T-cell (primary cell): ENCODE measurements around the gene UQCR11. TPM values are rescaled to one million over a fixed set of nuclear protein-coding genes. Genes with fewer than 3 reads are reported as not detected.

ENCODE experiments used
- ATAC-seq, 4 experiments: fragments of 200-7000 bp in 3 of 4; fragments of 150-1000 bp in 1 of 4; cut with Tn5 transposase; replicated peaks in 1 of 4; 1 replicate in 3 of 4; 2 replicates in 1 of 4; pipeline ENCODE4 v1.10.0; 2021; ENCODE audit warnings: moderate library complexity in 3 of 4, mild to moderate bottlenecking in 2 of 4, moderate number of reproducible peaks in 1 of 4
- CTCF ChIA-PET, 2 donors: fragments of 300-600 bp; sonication (Branson Sonifier 250); formaldehyde crosslinking; loops; one replicate each; lab custom pipeline; 2022; ENCODE audit warnings: antibody characterized with exemption in 2 of 2; lab: Charles Lee
- POLR2A ChIA-PET, 2 donors: fragments of 300-600 bp; sonication (Branson Sonifier 250); formaldehyde crosslinking; loops; one replicate each; lab custom pipeline; 2022; ENCODE audit warnings: antibody characterized with exemption in 2 of 2; lab: Charles Lee
- DNase-seq, 35 experiments: peaks; one replicate each; pipeline versions ENCODE4 v3.0.0 to v3.0.0-alpha.2; 2013 to 2023
- H3K27ac ChIP-seq: one replicate; pipeline ENCODE4 v1.5.1; 2013; ENCODE audit warnings: low read length
- H3K27me3 ChIP-seq, 2 experiments: replicated peaks in 1 of 2; 1 replicate in 1 of 2; 2 replicates in 1 of 2; pipeline versions ENCODE4 v1.6.1 to v1.7.0; 2013; ENCODE audit warnings: low read length in 1 of 2, mixed read lengths in 1 of 2; ENCODE audit not compliant: control insufficient read depth in 2 of 2, insufficient read depth in 2 of 2; ENCODE audit errors: extremely low read depth in 1 of 2
- H3K36me3 ChIP-seq, 2 donors: 1 replicate in 1 of 2; 2 replicates in 1 of 2; pipeline versions ENCODE4 v1.6.1 to v1.7.0; 2013; ENCODE audit warnings: low read length in 1 of 2; ENCODE audit not compliant: control insufficient read depth in 2 of 2, insufficient read depth in 1 of 2; ENCODE audit errors: extremely low read depth in 1 of 2
- H3K4me1 ChIP-seq, 2 experiments: 1 replicate in 1 of 2; 2 replicates in 1 of 2; pipeline versions ENCODE4 v1.6.1 to v1.7.0; 2013; ENCODE audit warnings: low read length in 2 of 2, mixed read lengths in 1 of 2; ENCODE audit not compliant: insufficient read depth in 2 of 2, control insufficient read depth in 1 of 2; ENCODE audit errors: extremely low read depth in 1 of 2
- H3K4me3 ChIP-seq, 2 donors: 1 replicate in 1 of 2; 2 replicates in 1 of 2; pipeline versions ENCODE4 v1.5.1 to v1.7.0; 2013; ENCODE audit warnings: mild to moderate bottlenecking in 2 of 2, low read length in 1 of 2, moderate library complexity in 1 of 2; ENCODE audit not compliant: control insufficient read depth in 1 of 2; ENCODE audit errors: extremely low read depth in 1 of 2
- H3K9me3 ChIP-seq: 2 replicates; pipeline ENCODE4 v1.7.0; 2013
- H3K27ac Mint-ChIP-seq, 2 donors: one replicate each; pipeline ENCODE4 v1.8.0; 2020 to 2021; ENCODE audit warnings: mild to moderate bottlenecking in 2 of 2, mixed read lengths in 2 of 2
- H3K27me3 Mint-ChIP-seq, 2 donors: one replicate each; pipeline ENCODE4 v1.8.0; 2021 to 2022; ENCODE audit warnings: mixed read lengths in 2 of 2
- H3K36me3 Mint-ChIP-seq: one replicate; pipeline ENCODE4 v1.8.0; 2021; ENCODE audit warnings: mixed read lengths
- H3K4me1 Mint-ChIP-seq, 3 donors: one replicate each; pipeline ENCODE4 v1.8.0; 2020 to 2022; ENCODE audit warnings: mixed read lengths in 3 of 3, mild to moderate bottlenecking in 1 of 3
- H3K4me3 Mint-ChIP-seq, 3 donors: one replicate each; pipeline ENCODE4 v1.8.0; 2020 to 2022; ENCODE audit warnings: mild to moderate bottlenecking in 3 of 3, mixed read lengths in 3 of 3, moderate library complexity in 3 of 3
- H3K9me3 Mint-ChIP-seq, 3 donors: one replicate each; pipeline ENCODE4 v1.8.0; 2020 to 2022; ENCODE audit warnings: mixed read lengths in 3 of 3
- WGBS: methylation state at CpG from one replicate; pipeline ENCODE4 v1.1.5; 2013; ENCODE audit warnings: missing lambda C conversion rate; ENCODE audit not compliant: insufficient coverage; 5-methylcytosine and 5-hydroxymethylcytosine counted together
- total RNA-seq, 35 experiments: library from RNA in 6 of 35; stranded (reverse) in 6 of 35; fragments of 120-200 nt in 1 of 35; gene quantifications; one replicate each; pipeline versions ENCODE4 v1.2.1 to v1.2.4 and lab custom pipeline; 2013 to 2026

The UQCR11 gene
- total RNA-seq, 5 donors from 2014 or later (not counting 1 experiment from before 2014, with no cell fraction given): 127 to 168 (median 148) TPM

DNA sequence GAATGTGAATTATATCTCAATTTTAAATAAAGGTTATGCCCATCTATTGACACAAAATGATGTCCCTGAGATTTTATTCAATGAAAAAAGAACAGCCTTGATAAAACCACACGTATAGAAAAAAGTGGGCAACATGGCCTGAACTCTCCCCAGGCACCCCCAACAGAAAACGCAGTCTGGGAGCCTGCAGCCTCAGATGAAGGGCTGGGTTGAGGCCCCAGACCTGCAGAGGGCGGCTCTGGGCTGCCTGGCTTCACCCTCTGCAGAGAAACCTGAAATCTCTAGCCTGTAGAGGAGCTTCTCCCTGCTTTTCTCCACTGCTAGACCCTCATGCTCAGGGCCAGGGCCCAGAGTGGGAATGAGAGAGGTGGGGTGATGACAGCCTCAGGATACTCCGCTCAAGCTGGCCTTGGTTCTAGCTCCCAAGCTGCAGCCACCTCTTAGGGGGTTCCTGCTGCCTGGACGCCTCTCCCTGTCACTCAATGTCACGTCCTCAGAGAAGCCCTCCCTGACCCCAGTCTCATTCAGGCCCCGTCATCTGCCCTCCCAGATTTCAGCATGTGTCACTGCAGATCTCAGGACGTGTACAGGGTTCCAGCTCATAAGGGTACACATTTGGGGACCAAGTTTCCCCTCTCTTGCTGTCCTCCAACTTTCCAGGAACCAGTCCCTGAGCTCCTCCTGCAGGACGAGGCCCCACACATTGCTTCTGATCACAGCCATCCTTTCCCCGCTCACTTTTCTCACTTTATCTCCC lies 14.4 kb downstream of the UQCR11 start:
- Histone ChIP-seq H3K27me3 (no peaks in the 10 kb centered on the region), H3K4me1 (peaks cover 6 to 30% of the 10 kb centered on the region in 2 experiments), H3K27ac (no peak overlapping the region), H3K9me3 (no peaks in the 10 kb centered on the region), H3K4me3 (peak overlapping the region; percentile 79 to 82), H3K36me3 (peaks cover 0 to 3% of the 10 kb centered on the region in 2 donors)
- DNase-seq: peak in 8 of 35 experiments; percentile 8 to 51 (median 30)
- WGBS: 13% methylated on average over 9 of the region's 10 CpGs
- ChIA-PET CTCF (interaction anchor here (0.5 to 1.6 kb wide), 5 partner anchors 82 to 1360 kb away, joined by 3 to 8 read pairs (median 3); no protein-coding TSS in a partner anchor), POLR2A (no interaction called here)
- no peaks in the 10 kb centered on the region for H3K9me3 Mint-ChIP-seq
- ATAC-seq: peak in 1 of 4 experiments; percentile 17
- H3K4me1 Mint-ChIP-seq: peaks cover 18 to 26% (median 23%) of the 10 kb centered on the region in 3 donors
- H3K36me3 Mint-ChIP-seq: peaks cover 1% of the 10 kb centered on the region
- H3K27me3 Mint-ChIP-seq: no peaks in the 10 kb centered on the region
- peak overlapping the region; percentile 81 to 87 (median 81) for H3K4me3 Mint-ChIP-seq
- peak overlapping the region; percentile 86 to 92 for H3K27ac Mint-ChIP-seq

DNA sequence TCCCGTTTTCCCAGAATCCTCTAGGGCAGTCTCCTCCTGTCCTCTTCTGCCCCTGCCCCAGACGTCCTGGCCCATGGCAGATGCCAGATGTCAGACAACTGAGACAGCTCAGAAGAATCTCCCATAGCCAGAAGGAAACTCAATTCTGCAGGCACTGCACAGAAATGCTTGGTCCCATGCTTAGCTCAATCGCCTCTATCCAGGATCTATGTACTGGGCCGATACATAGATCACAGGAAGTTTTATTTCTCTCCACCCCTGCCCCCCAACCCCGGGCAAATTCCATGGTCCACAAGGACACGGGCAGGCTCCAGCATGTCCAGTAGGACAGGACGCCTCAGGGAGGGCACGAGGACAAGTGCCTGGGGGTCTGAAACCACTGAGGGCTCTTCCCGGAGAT lies 17.4 kb downstream of the UQCR11 start:
- DNase-seq (no peak), ATAC-seq (no peak)
- H3K4me1 ChIP-seq: peaks cover 6 to 28% of the 10 kb centered on the region in 2 experiments
- H3K36me3 ChIP-seq: peaks cover 3 to 8% of the 10 kb centered on the region in 2 donors
- H3K27ac ChIP-seq: no peak overlapping the region
- no peaks in the 10 kb centered on the region for H3K9me3 Mint-ChIP-seq
- H3K27me3 Mint-ChIP-seq: no peaks in the 10 kb centered on the region
- no peaks in the 10 kb centered on the region for H3K36me3 Mint-ChIP-seq
- no peaks in the 10 kb centered on the region for H3K9me3 ChIP-seq
- H3K4me3 Mint-ChIP-seq: no peak overlapping the region
- no peaks in the 10 kb centered on the region for H3K27me3 ChIP-seq
- no peak overlapping the region for H3K27ac Mint-ChIP-seq
- POLR2A ChIA-PET: no interaction called here
- peaks cover 14 to 27% (median 25%) of the 10 kb centered on the region in 3 donors for H3K4me1 Mint-ChIP-seq
- no peak overlapping the region for H3K4me3 ChIP-seq
- CTCF ChIA-PET: interaction anchor here in 1 of 2 donors (0.7 to 1.1 kb wide), 2 partner anchors 27 to 605 kb away, joined by 4 to 7 read pairs; no protein-coding TSS in a partner anchor
- 91% methylated on average over 6 of the region's 9 CpGs for WGBS

DNA sequence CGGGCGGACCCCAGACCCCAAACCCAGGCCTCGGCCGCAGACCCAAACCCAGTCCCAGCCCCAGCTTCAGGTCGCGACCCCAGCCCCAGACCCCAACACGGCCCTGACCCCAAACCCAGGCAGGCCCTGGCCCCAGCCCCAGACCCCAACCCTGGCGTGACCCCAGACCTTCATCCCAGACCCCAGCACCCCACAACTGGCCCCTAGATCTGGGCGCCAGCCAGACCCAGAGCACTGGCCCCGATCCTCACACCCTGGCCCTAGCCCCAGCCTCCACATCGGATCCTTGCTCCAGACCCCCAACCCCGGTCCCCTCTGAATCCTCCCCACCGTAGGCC lies 20.1 kb downstream of the UQCR11 start:
- H3K4me1 ChIP-seq: peaks cover 0 to 9% of the 10 kb centered on the region in 2 experiments
- Mint-ChIP-seq H3K4me1 (peaks cover 0 to 13% (median 10%) of the 10 kb centered on the region in 3 donors), H3K9me3 (no peaks in the 10 kb centered on the region), H3K27me3 (no peaks in the 10 kb centered on the region), H3K27ac (no peak overlapping the region), H3K36me3 (peaks cover 8% of the 10 kb centered on the region), H3K4me3 (no peak overlapping the region)
- WGBS: 98% methylated on average over 10 of the region's 13 CpGs
- DNase-seq (no peak), ATAC-seq (no peak)
- no peak overlapping the region for H3K27ac ChIP-seq
- peaks cover 3 to 31% of the 10 kb centered on the region in 2 donors for H3K36me3 ChIP-seq
- CTCF ChIA-PET: no interaction called here
- H3K27me3 ChIP-seq: no peaks in the 10 kb centered on the region
- POLR2A ChIA-PET: no interaction called here
- H3K9me3 ChIP-seq: no peaks in the 10 kb centered on the region
- H3K4me3 ChIP-seq: no peak overlapping the region

DNA sequence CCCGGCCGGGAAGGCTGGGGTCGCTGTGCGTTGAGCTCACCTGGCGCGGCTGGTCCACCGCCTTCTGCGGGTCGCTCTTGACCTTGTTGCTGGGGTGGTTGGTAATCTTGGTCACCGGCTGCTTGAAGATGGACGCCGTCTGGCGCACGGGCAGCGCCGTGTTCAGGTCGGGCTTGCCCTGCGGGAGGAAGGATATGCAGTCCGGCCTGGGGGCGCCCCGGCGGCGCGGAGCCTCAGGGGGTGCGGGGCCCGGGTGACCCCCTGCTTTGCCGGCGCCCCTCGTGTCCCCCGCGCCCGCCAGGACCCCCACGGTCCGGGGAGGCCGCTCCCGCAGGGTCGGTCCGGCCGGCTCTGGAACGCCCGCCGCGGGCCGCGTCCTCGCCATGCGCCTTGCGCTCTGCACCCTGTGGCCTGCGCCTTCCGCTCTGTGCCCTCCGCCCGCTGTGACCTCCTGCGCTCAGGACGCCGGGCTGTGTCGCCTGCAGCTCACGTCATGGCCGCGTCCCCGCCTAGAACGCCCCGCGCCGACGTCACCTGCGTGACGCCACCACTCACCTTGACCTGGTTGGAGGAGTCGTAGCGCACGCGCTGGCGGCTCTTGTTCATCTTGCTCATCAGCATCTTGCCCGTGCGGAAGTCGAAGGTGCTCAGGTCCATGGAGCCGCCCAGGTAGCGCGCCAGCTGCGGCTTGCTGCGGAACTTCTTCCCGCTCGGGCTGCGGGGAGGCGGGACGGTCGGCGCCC lies 20.6 kb downstream of the UQCR11 start:
- Histone ChIP-seq H3K4me1 (peaks cover 0 to 7% of the 10 kb centered on the region in 2 experiments), H3K4me3 (no peak overlapping the region), H3K27ac (no peak overlapping the region), H3K9me3 (no peaks in the 10 kb centered on the region), H3K36me3 (peaks cover 3 to 34% of the 10 kb centered on the region in 2 donors), H3K27me3 (no peaks in the 10 kb centered on the region)
- Mint-ChIP-seq H3K9me3 (no peaks in the 10 kb centered on the region), H3K36me3 (peaks cover 11% of the 10 kb centered on the region), H3K27ac (no peak overlapping the region), H3K27me3 (no peaks in the 10 kb centered on the region), H3K4me3 (no peak overlapping the region), H3K4me1 (peaks cover under 1 to 13% (median 8%) of the 10 kb centered on the region in 3 donors)
- ChIA-PET POLR2A (no interaction called here), CTCF (no interaction called here)
- DNase-seq (no peak), ATAC-seq (no peak)
- WGBS: 98% methylated on average over 84 of the region's 87 CpGs

DNA sequence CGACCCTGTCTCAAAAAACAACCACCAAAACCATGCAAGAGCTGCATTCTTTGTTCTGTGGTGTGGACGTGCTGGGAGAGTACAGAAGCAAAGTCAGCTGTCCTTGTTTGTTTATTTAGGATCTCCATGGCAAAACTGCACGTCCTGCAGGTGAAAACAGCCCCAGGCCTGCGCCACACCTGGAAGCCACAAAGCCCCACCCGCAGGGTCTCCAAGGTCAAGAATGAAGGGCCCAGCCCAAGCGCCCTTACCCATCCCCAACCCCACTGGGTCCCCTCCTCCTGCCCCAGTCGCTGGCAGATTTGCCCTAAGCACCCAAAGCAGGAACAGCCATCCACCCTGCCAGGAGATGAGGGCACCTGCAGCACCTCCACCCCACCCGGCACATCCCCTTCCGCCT lies 23.1 kb downstream of the UQCR11 start:
- no peak for DNase-seq

DNA sequence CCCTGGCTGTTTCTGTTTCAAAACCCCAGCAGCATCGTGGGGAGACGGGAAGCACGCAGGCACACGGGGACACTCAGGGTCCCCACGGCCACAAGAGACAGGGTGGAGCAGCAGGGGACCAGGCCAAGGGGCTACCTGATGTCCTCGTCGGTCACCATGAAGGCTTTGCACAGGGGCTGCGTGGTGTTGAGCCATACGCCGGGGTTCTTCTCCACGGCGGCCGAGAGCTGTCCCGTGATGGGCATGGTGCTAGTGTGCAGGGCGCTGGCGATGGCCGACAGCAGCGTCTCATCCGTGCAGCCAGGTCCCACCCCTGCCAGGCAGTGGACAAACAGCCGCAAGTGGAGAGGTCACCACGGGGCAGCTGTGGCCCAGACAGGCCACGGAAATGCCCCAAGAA lies 24.3 kb downstream of the UQCR11 start:
- Histone ChIP-seq H3K4me3 (no peak overlapping the region), H3K36me3 (peaks cover 22 to 52% of the 10 kb centered on the region in 2 donors), H3K27ac (no peak overlapping the region), H3K9me3 (no peaks in the 10 kb centered on the region), H3K27me3 (no peaks in the 10 kb centered on the region), H3K4me1 (peaks cover 0 to 7% of the 10 kb centered on the region in 2 experiments)
- ATAC-seq: no peak
- H3K4me1 Mint-ChIP-seq: peaks cover 5 to 9% (median 5%) of the 10 kb centered on the region in 3 donors
- 96% methylated on average over 19 of the region's 22 CpGs for WGBS
- no peak overlapping the region for H3K27ac Mint-ChIP-seq
- peaks cover 11% of the 10 kb centered on the region for H3K36me3 Mint-ChIP-seq
- no peaks in the 10 kb centered on the region for H3K9me3 Mint-ChIP-seq
- ChIA-PET CTCF (no interaction called here), POLR2A (no interaction called here)
- no peak for DNase-seq
- no peaks in the 10 kb centered on the region for H3K27me3 Mint-ChIP-seq
- no peak overlapping the region for H3K4me3 Mint-ChIP-seq

More for the DNA sequence above, 23.1 kb downstream of the UQCR11 start:
- Histone ChIP-seq H3K36me3 (peaks cover 16 to 46% of the 10 kb centered on the region in 2 donors), H3K9me3 (no peaks in the 10 kb centered on the region), H3K4me3 (no peak overlapping the region), H3K4me1 (peaks cover 0 to 7% of the 10 kb centered on the region in 2 experiments), H3K27me3 (no peaks in the 10 kb centered on the region), H3K27ac (no peak overlapping the region)
- POLR2A ChIA-PET: interaction anchor here in 1 of 2 donors (0.7 kb wide), 1 partner anchor 37 kb away, joined by 5 read pairs; no protein-coding TSS in a partner anchor
- WGBS: 97% methylated on average over 5 of the region's 9 CpGs
- H3K36me3 Mint-ChIP-seq: peaks cover 11% of the 10 kb centered on the region
- H3K4me3 Mint-ChIP-seq: no peak overlapping the region
- H3K9me3 Mint-ChIP-seq: no peaks in the 10 kb centered on the region
- peaks cover 5 to 7% (median 6%) of the 10 kb centered on the region in 3 donors for H3K4me1 Mint-ChIP-seq
- no peak for ATAC-seq
- no peak overlapping the region for H3K27ac Mint-ChIP-seq
- H3K27me3 Mint-ChIP-seq: no peaks in the 10 kb centered on the region
- CTCF ChIA-PET: no interaction called here
